ENCODE data around the gene CACNA1E. TPM values are rescaled to one million over a fixed set of nuclear protein-coding genes. Genes with fewer than 3 reads are reported as not detected.

Gene CACNA1E
- total RNA-seq, 2 experiments from 2014 or later, result not detected

DNA sequence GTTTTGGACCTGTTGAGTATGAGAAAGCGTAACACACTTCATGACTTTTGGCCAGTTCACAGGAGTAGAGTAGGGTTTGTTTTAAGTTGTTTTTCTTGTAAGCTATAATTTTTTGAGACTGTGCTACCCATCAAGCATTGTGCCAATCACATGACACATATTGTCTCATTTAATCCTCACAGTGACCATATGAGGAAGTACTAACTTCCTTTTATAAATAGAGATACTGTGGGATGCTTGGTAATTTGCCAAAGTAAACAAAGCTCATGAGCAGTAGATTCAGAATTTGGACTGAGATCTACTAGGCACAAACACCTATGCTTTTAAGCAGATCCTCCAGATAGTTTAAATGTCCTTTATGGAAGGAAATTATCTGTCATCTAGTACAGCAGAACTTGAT, 178.3 kb downstream of the CACNA1E start:
- CTCF ChIA-PET (ENCODE audit: unreplicated experiment), result no interaction called here
- Histone ChIP-seq H3K4me1 (ENCODE audit: insufficient read depth, low read length, poor library complexity, severe bottlenecking) (no peaks in the 10 kb centered on the region), H3K4me3 (ENCODE audit: low read depth, low read length, poor library complexity, severe bottlenecking) (no peak overlapping the region), H3K36me3 (ENCODE audit: insufficient read depth, low read length) (no peaks in the 10 kb centered on the region), H3K9me3 (ENCODE audit: low read length) (no peaks in the 10 kb centered on the region), H3K79me2 (ENCODE audit: insufficient read depth, low read depth, low read length) (no peaks in the 10 kb centered on the region), H3K4me2 (ENCODE audit: low read length) (no peak overlapping the region), H3K9me2 (ENCODE audit: insufficient read depth, low read length) (no peaks in the 10 kb centered on the region), H2AFZ (ENCODE audit: low read length) (no peak overlapping the region), H3K27ac (ENCODE audit: low read depth, low read length, poor library complexity, severe bottlenecking) (no peak overlapping the region), H4K20me1 (ENCODE audit: insufficient read depth, low read length) (no peaks in the 10 kb centered on the region)
- POLR2A ChIA-PET, result no interaction called here
- intact Hi-C loops (cut with micrococcal nuclease; ENCODE audit: unreplicated experiment), result no loop called here
- DNase-seq (ENCODE audit: low spot score), result no peak
- no TSS peak for BruUV-seq (replicated peaks)
- TF ChIP-seq, protein P1, sequence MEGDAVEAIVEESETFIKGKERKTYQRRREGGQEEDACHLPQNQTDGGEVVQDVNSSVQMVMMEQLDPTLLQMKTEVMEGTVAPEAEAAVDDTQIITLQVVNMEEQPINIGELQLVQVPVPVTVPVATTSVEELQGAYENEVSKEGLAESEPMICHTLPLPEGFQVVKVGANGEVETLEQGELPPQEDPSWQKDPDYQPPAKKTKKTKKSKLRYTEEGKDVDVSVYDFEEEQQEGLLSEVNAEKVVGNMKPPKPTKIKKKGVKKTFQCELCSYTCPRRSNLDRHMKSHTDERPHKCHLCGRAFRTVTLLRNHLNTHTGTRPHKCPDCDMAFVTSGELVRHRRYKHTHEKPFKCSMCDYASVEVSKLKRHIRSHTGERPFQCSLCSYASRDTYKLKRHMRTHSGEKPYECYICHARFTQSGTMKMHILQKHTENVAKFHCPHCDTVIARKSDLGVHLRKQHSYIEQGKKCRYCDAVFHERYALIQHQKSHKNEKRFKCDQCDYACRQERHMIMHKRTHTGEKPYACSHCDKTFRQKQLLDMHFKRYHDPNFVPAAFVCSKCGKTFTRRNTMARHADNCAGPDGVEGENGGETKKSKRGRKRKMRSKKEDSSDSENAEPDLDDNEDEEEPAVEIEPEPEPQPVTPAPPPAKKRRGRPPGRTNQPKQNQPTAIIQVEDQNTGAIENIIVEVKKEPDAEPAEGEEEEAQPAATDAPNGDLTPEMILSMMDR (conservative IDR thresholded peaks at IDR 0.05; ENCODE audit: low read length), result no peak
- TF ChIP-seq EZH2phosphoT487 (IDR thresholded peaks at IDR 0.05; ENCODE audit: borderline replicate concordance, low read depth, low read length), result no peak

DNA sequence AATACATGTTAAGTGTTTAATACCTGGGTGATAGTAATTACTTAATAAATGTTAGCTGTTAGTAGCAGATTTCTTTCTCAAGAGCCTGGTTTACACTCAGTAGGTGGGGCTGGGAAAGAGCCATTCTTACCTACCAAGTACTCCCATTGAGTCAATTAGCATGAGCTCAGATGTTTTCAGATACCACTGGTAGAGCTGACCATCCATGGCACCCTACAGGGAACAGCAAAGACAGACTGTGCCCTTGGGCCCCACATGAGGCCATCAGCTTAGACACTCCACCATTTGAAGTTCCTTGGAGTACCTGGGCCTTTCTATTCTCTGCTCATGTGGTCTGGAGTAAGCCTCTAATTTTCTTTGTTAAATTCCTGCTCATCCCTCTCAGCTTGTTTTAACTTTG, 179.3 kb downstream of the CACNA1E start:
- Histone ChIP-seq H3K79me2 (ENCODE audit: insufficient read depth, low read depth, low read length) (no peaks in the 10 kb centered on the region), H3K4me2 (ENCODE audit: low read length) (no peak overlapping the region), H3K9me3 (ENCODE audit: low read length) (no peaks in the 10 kb centered on the region), H4K20me1 (ENCODE audit: insufficient read depth, low read length) (no peaks in the 10 kb centered on the region), H3K27ac (ENCODE audit: low read depth, low read length, poor library complexity, severe bottlenecking) (no peak overlapping the region), H3K4me3 (ENCODE audit: low read depth, low read length, poor library complexity, severe bottlenecking) (no peak overlapping the region), H2AFZ (ENCODE audit: low read length) (no peak overlapping the region), H3K4me1 (ENCODE audit: insufficient read depth, low read length, poor library complexity, severe bottlenecking) (no peaks in the 10 kb centered on the region), H3K9me2 (ENCODE audit: insufficient read depth, low read length) (no peaks in the 10 kb centered on the region), H3K36me3 (ENCODE audit: insufficient read depth, low read length) (no peaks in the 10 kb centered on the region)
- DNase-seq (ENCODE audit: low spot score), result no peak
- intact Hi-C loops (cut with micrococcal nuclease; ENCODE audit: unreplicated experiment), result no loop called here
- CTCF ChIA-PET (ENCODE audit: unreplicated experiment), result no interaction called here
- no peak for TF ChIP-seq EZH2phosphoT487 (IDR thresholded peaks at IDR 0.05; ENCODE audit: borderline replicate concordance, low read depth, low read length)
- TF ChIP-seq, protein P1 (conservative IDR thresholded peaks at IDR 0.05; ENCODE audit: low read length), result no peak
- POLR2A ChIA-PET, result no interaction called here
- BruUV-seq (replicated peaks), result no TSS peak

DNA sequence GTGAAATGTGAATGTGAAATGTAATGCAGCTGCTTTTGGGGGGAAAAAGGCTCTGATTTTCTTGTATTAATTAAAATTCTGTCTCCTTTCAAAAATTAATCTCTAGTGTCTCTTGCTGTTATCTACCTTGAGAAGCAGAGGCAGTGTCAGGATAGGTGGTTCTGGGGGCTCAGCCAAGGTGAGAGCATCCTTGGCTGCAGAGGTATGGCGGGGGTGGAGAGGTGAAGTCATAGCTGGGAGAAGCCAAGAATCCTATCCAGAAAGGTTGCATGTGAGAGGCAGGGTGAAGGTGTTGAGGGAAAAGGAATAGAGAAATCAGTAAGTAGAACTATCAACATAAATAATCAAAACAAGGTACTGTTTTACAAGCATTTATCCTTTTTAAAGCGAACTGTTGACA, 181.2 kb downstream of the CACNA1E start:
- CTCF ChIA-PET (ENCODE audit: unreplicated experiment), result no interaction called here
- TF ChIP-seq, protein P1 (conservative IDR thresholded peaks at IDR 0.05; ENCODE audit: low read length), result no peak
- no peak for TF ChIP-seq EZH2phosphoT487 (IDR thresholded peaks at IDR 0.05; ENCODE audit: borderline replicate concordance, low read depth, low read length)

More for the DNA sequence above, 181.2 kb downstream of the CACNA1E start:
- no peak overlapping the region for H3K4me2 ChIP-seq (ENCODE audit: low read length)
- no peaks in the 10 kb centered on the region for H3K79me2 ChIP-seq (ENCODE audit: insufficient read depth, low read depth, low read length)
- no peaks in the 10 kb centered on the region for H3K36me3 ChIP-seq (ENCODE audit: insufficient read depth, low read length)
- H3K9me3 ChIP-seq (ENCODE audit: low read length), result no peaks in the 10 kb centered on the region
- no peak overlapping the region for H3K4me3 ChIP-seq (ENCODE audit: low read depth, low read length, poor library complexity, severe bottlenecking)
- no peaks in the 10 kb centered on the region for H3K4me1 ChIP-seq (ENCODE audit: insufficient read depth, low read length, poor library complexity, severe bottlenecking)
- no peak overlapping the region for H2AFZ ChIP-seq (ENCODE audit: low read length)
- BruUV-seq (replicated peaks), result no TSS peak
- no peak for DNase-seq (ENCODE audit: low spot score)
- H3K9me2 ChIP-seq (ENCODE audit: insufficient read depth, low read length), result no peaks in the 10 kb centered on the region
- intact Hi-C loops (cut with micrococcal nuclease; ENCODE audit: unreplicated experiment), result no loop called here
- no peak overlapping the region for H3K27ac ChIP-seq (ENCODE audit: low read depth, low read length, poor library complexity, severe bottlenecking)
- POLR2A ChIA-PET, result no interaction called here
- H4K20me1 ChIP-seq (ENCODE audit: insufficient read depth, low read length), result no peaks in the 10 kb centered on the region

Data from OCI-LY7 (cell line).